Measurements from ENCODE around the gene CLCNKA.
A peak's percentile ranks its signal among the peaks of the same experiment; 100 is the strongest.

Gene CLCNKA

GRCh38 chr1:16009030-16009460, 12.8 kb upstream of the CLCNKA start:
- no peak for DNase-seq (ENCODE audit: low read depth)
- H3K4me3 ChIP-seq (ENCODE audit: low read depth, low read length) = no peak overlapping the region
- peak; percentile 99 for TF ChIP-seq CTCF (IDR thresholded peaks at IDR 0.05; ENCODE audit: low read depth, low read length, missing control alignments)

DNA sequence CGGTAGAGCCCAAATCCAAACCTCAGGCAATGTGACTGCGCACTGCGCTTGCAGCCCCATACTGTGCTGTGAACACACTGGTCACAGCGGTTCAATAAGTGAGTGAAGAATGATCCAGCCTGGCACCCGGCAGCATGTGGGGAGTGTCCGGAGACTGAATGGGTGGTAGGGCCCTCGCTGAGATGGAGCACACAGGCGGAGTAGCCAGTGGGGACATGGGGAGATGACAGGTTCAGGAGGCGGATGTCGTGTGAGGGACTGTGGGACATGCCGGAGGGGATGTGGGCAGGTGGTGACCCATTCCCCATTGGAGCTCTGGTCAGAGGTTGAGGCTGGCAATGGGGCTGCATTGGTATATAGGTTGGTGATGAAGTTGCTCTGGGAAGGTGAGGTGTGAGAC, 12.2 kb upstream of the CLCNKA start:
- no peak for TF ChIP-seq CTCF (IDR thresholded peaks at IDR 0.05; ENCODE audit: low read depth, low read length, missing control alignments)
- no peak for DNase-seq (ENCODE audit: low read depth)
- H3K4me3 ChIP-seq (ENCODE audit: low read depth, low read length) = no peak overlapping the region

DNA sequence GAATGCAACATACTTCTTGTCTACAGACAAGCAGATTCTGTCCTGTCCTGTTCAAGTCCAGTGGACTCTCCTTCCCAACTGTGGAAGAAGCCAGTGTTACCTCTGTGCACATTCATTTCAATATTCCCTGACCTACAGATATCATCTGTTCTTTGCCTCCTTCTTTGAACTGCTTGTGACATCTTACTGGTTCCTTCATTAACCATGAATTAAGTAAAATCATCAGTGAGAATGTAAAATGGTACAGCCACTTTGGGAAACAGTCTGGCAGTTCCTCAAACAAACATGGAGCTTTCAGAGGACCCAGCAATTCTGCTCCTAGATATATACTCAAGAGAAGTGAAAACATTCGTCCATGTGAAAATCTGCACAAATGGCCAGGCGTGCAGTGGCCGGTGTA, 11.0 kb upstream of the CLCNKA start:
- no peak for TF ChIP-seq CTCF (IDR thresholded peaks at IDR 0.05; ENCODE audit: low read depth, low read length, missing control alignments)
- DNase-seq (ENCODE audit: low read depth) = no peak
- H3K4me3 ChIP-seq (ENCODE audit: low read depth, low read length) = no peak overlapping the region

- H3K4me3 ChIP-seq (ENCODE audit: low read depth, low read length) = no peak overlapping the region; the same call in 1 of the 2 replicates
- DNase-seq (ENCODE audit: low read depth) = no peak
- no peak for TF ChIP-seq CTCF (IDR thresholded peaks at IDR 0.05; ENCODE audit: low read depth, low read length, missing control alignments)
Measured at GRCh38 chr1:16011936-16012589, 9.8 kb upstream of the CLCNKA start.

GRCh38 chr1:16012590-16013219, 9.1 kb upstream of the CLCNKA start:
- TF ChIP-seq CTCF (IDR thresholded peaks at IDR 0.05; ENCODE audit: low read depth, low read length, missing control alignments) = no peak
- peak overlapping the region; percentile 36 for H3K4me3 ChIP-seq (ENCODE audit: low read depth, low read length)
- DNase-seq (ENCODE audit: low read depth) = no peak

DNA sequence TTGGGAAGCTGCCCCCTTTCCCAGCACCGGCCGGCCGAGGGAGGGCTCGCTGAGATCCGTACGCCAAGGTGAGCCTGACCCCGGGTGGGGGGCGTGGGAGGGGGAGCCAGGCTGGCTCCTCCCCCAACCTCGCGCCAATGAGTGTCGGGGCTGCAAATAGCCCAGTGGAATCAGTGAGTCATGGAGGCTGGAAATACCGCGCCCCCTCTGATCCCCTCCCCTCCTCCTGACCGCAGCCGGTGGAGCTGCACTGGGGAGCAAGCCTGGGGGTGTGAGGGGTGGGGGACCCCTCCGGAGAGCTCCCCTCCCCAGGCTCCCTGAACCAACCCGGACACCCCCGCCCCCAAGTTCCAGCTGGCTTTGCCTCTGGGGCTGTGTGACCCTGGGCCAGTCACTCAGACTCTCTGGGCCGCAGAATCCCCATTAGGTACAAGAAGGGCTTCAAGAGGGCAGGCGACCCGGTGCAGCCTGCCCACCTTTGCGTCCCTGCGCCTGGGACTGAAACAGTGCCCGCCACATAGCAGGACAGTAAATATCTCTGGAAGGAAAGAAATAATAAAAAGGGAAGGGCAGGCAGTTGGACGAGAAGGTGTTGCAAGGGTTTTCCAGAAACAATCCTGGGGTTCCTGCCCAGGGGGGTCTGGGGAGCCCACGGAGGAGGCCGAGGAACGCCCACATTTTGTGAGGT, 8.5 kb upstream of the CLCNKA start:
- H3K4me3 ChIP-seq (ENCODE audit: low read depth, low read length) = peak overlapping the region; percentile 36; the same call in 1 of the 2 replicates
- no peak for DNase-seq (ENCODE audit: low read depth)
- TF ChIP-seq CTCF (IDR thresholded peaks at IDR 0.05; ENCODE audit: low read depth, low read length, missing control alignments) = no peak

Data from GM12864 (cell line).